ENCODE results near the gene CSH1.
"Not testable (repeated sequence)": the region's sequence is repeated elsewhere in the genome, so short reads cannot be mapped to it uniquely, and the experiment has no call there.

The CSH1 gene

GRCh38 chr17:63907161-63907778, 10.9 kb upstream of the CSH1 start:
- DNase-seq (ENCODE audit: extremely low read depth in 1 of 2, low read depth in 1 of 2): not testable (repeated sequence)

GRCh38 chr17:63904796-63905195, 8.4 kb upstream of the CSH1 start:
- not testable (repeated sequence) for DNase-seq (ENCODE audit: extremely low read depth in 1 of 2, low read depth in 1 of 2)

- DNase-seq (ENCODE audit: extremely low read depth in 1 of 2, low read depth in 1 of 2): not testable (repeated sequence)
Observed at GRCh38 chr17:63903787-63904201, 7.4 kb upstream of the CSH1 start.

GRCh38 chr17:63901971-63902370, 5.6 kb upstream of the CSH1 start:
- not testable (repeated sequence) for DNase-seq (ENCODE audit: extremely low read depth in 1 of 2, low read depth in 1 of 2)

GRCh38 chr17:63898899-63899798, 2.8 kb upstream of the CSH1 start:
- DNase-seq (ENCODE audit: extremely low read depth in 1 of 2, low read depth in 1 of 2): peak in 1 of 2 donors; percentile 28

- DNase-seq (ENCODE audit: extremely low read depth in 1 of 2, low read depth in 1 of 2): not testable (repeated sequence)
Observed at GRCh38 chr17:63894821-63895220, 1.6 kb downstream of the CSH1 start.

- not testable (repeated sequence) for DNase-seq (ENCODE audit: extremely low read depth in 1 of 2, low read depth in 1 of 2)
Observed at GRCh38 chr17:63894021-63894420, 2.4 kb downstream of the CSH1 start.

- DNase-seq (ENCODE audit: extremely low read depth in 1 of 2, low read depth in 1 of 2): not testable (repeated sequence)
Observed at GRCh38 chr17:63892316-63893037, 3.9 kb downstream of the CSH1 start.

- DNase-seq (ENCODE audit: extremely low read depth in 1 of 2, low read depth in 1 of 2): not testable (repeated sequence)
Observed at GRCh38 chr17:63889026-63889848, 7.1 kb downstream of the CSH1 start.

GRCh38 chr17:63885119-63885518, 11.3 kb downstream of the CSH1 start:
- not testable (repeated sequence) for DNase-seq (ENCODE audit: extremely low read depth in 1 of 2, low read depth in 1 of 2)

- not testable (repeated sequence) for DNase-seq (ENCODE audit: extremely low read depth in 1 of 2, low read depth in 1 of 2)
Observed at GRCh38 chr17:63882626-63883126, 13.7 kb downstream of the CSH1 start.

GRCh38 chr17:63881935-63882601, 14.3 kb downstream of the CSH1 start, which contains the start of gene GH2:
GH2 (minus strand) TSS chr17:63881944; CDS start chr17:63881801, 143 bp downstream.
- peak in 1 of 2 donors; percentile 32 for DNase-seq (ENCODE audit: extremely low read depth in 1 of 2, low read depth in 1 of 2)

- not testable (repeated sequence) for DNase-seq (ENCODE audit: extremely low read depth in 1 of 2, low read depth in 1 of 2)
Observed at GRCh38 chr17:63881337-63881736, 15.0 kb downstream of the CSH1 start.

- DNase-seq (ENCODE audit: extremely low read depth in 1 of 2, low read depth in 1 of 2): no peak
Observed at GRCh38 chr17:63880706-63881105, 15.7 kb downstream of the CSH1 start.

- not testable (repeated sequence) for DNase-seq (ENCODE audit: extremely low read depth in 1 of 2, low read depth in 1 of 2)
Observed at GRCh38 chr17:63878413-63878812, 18.0 kb downstream of the CSH1 start.

- not testable (repeated sequence) for DNase-seq (ENCODE audit: extremely low read depth in 1 of 2, low read depth in 1 of 2)
Observed at GRCh38 chr17:63874693-63875092, 21.7 kb downstream of the CSH1 start.

- not testable (repeated sequence) for DNase-seq (ENCODE audit: extremely low read depth in 1 of 2, low read depth in 1 of 2)
Observed at GRCh38 chr17:63874061-63874626, 22.2 kb downstream of the CSH1 start.

- not testable (repeated sequence) for DNase-seq (ENCODE audit: extremely low read depth in 1 of 2, low read depth in 1 of 2)
Observed at GRCh38 chr17:63873577-63873976, 22.8 kb downstream of the CSH1 start, which contains the start of gene CSH2. CSH2 (minus strand) TSS chr17:63873677; CDS start chr17:63873614, 63 bp downstream.

All from stimulated activated CD8-positive, alpha-beta memory T cell treated with anti-CD3 and anti-CD28 coated beads, Interleukin-7, amount 100 ng/mL, for 48 hours (primary cell).